Measurements from ENCODE around the gene SLC26A11. TPM values are rescaled to one million over a fixed set of nuclear protein-coding genes. Genes with fewer than 3 reads are reported as not detected.

SLC26A11 gene
- total RNA-seq, 4 donors from 2014 or later: 14.1 to 38.9 (median 26.5) TPM

DNA sequence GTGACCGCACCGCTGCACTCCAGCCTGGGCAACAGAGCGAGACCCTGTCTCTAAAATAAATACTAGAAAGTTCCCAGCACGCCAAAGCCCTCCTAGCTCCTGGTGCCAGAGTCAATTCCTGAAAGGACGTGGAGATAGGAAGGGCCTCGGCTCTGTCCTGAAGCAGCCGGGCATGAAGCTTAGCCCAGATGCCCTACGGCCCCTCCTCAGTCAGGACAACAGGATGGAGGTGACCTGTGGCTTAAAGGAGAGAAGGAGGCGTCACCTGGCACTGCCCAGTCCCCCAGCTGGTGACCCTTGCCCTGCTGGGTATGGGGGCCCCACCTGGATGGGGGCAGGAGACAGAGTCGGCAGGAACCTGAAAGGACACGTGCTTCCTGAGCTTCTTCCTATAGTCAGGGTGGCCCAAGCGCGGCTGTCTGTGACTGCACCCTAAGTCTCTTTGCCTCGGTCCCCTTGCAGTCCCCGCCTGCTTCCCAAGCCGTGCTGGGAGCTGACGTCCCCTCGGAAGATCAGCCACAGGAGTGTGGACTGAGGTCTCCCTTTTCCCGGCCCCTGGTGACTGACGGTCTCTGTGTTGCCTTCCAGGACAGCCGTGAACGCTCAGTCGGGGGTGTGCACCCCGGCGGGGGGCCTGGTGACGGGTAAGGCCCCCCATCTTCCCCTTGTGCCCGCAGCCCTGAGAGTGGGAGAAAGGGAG lies 25.5 kb downstream of the SLC26A11 start:
- no peak overlapping the region for H3K4me3 ChIP-seq
- TF ChIP-seq EP300 (IDR thresholded peaks at IDR 0.05) (no peak), POLR2A (IDR thresholded peaks at IDR 0.05) (no peak), POLR2AphosphoS5 (IDR thresholded peaks at IDR 0.05) (no peak)
- TF ChIP-seq, protein P1, sequence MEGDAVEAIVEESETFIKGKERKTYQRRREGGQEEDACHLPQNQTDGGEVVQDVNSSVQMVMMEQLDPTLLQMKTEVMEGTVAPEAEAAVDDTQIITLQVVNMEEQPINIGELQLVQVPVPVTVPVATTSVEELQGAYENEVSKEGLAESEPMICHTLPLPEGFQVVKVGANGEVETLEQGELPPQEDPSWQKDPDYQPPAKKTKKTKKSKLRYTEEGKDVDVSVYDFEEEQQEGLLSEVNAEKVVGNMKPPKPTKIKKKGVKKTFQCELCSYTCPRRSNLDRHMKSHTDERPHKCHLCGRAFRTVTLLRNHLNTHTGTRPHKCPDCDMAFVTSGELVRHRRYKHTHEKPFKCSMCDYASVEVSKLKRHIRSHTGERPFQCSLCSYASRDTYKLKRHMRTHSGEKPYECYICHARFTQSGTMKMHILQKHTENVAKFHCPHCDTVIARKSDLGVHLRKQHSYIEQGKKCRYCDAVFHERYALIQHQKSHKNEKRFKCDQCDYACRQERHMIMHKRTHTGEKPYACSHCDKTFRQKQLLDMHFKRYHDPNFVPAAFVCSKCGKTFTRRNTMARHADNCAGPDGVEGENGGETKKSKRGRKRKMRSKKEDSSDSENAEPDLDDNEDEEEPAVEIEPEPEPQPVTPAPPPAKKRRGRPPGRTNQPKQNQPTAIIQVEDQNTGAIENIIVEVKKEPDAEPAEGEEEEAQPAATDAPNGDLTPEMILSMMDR (IDR thresholded peaks at IDR 0.05): no peak
- peak in 1 of 2 donors; percentile 51 for DNase-seq (ENCODE audit: low spot score in 2 of 2)
- H3K27me3 ChIP-seq: no peaks in the 10 kb centered on the region
- H3K9me3 ChIP-seq: no peaks in the 10 kb centered on the region
- 88% methylated on average over 21 of the region's 27 CpGs for WGBS
- H3K27ac ChIP-seq: no peak overlapping the region
- H3K36me3 ChIP-seq: peaks cover 74% of the 10 kb centered on the region
- H3K4me1 ChIP-seq: no peaks in the 10 kb centered on the region

DNA sequence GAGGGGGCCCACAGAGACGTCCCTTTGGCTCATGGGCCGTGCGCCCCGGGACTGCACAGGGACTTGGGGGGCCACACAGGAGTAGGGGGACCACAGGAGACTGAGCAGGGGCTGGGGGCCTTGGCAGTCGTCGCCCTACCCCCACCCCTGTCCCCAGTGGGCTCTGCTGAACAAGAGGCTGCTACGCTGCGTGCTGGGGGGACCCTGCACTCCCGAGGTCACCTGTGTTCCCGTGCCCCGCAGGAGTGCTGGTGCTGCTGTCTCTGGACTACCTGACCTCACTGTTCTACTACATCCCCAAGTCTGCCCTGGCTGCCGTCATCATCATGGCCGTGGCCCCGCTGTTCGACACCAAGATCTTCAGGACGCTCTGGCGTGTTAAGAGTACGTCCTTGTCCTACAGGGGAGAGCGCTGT lies 26.0 kb downstream of the SLC26A11 start:
- H3K4me3 ChIP-seq: no peak overlapping the region
- no peaks in the 10 kb centered on the region for H3K4me1 ChIP-seq
- no peak overlapping the region for H3K27ac ChIP-seq
- TF ChIP-seq, protein P1 (IDR thresholded peaks at IDR 0.05): no peak
- no peak for TF ChIP-seq EP300 (IDR thresholded peaks at IDR 0.05)
- no peak for TF ChIP-seq POLR2AphosphoS5 (IDR thresholded peaks at IDR 0.05)
- no peak for TF ChIP-seq POLR2A (IDR thresholded peaks at IDR 0.05)
- WGBS: 91% methylated on average over 16 of the region's 19 CpGs
- H3K27me3 ChIP-seq: no peaks in the 10 kb centered on the region
- H3K36me3 ChIP-seq: peaks cover 70% of the 10 kb centered on the region
- peak in 1 of 2 donors; percentile 56 for DNase-seq (ENCODE audit: low spot score in 2 of 2)
- H3K9me3 ChIP-seq: no peaks in the 10 kb centered on the region

GRCh38 chr17:80246726-80247125 lies 26.5 kb downstream of the SLC26A11 start:
- Histone ChIP-seq H3K27me3 (no peaks in the 10 kb centered on the region), H3K9me3 (no peaks in the 10 kb centered on the region), H3K4me1 (no peaks in the 10 kb centered on the region), H3K27ac (no peak overlapping the region), H3K4me3 (no peak overlapping the region), H3K36me3 (peaks cover 70% of the 10 kb centered on the region)
- DNase-seq (ENCODE audit: low spot score in 2 of 2): peak in 1 of 2 donors; percentile 40
- WGBS: 91% methylated on average over 6 of the region's 8 CpGs
- TF ChIP-seq POLR2AphosphoS5 (IDR thresholded peaks at IDR 0.05) (no peak), POLR2A (IDR thresholded peaks at IDR 0.05) (no peak), EP300 (IDR thresholded peaks at IDR 0.05) (no peak)
- TF ChIP-seq, protein P1 (IDR thresholded peaks at IDR 0.05): no peak

DNA sequence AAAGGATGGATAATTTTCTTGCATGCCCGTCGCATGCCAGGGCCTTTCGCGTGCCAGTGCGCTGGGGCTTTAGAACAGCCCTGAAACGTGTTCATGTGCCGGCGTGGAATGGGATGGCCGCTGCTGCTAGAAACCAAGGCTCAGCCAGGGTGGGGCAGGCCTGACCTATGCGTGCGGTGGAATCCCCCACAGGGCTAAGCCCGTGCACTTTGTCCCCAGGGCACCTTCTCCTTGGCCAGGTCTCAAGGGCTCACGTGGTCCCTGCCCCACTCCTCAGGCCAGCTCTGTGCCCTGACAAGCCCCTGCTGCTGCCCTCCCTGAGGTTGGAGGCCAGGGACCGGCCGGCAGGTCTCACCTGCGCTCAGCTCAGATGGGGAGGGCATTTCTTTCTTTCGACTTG lies 27.3 kb downstream of the SLC26A11 start:
- H3K27ac ChIP-seq: no peak overlapping the region
- H3K27me3 ChIP-seq: no peaks in the 10 kb centered on the region
- 97% methylated on average over 7 of the region's 17 CpGs for WGBS
- H3K36me3 ChIP-seq: peaks cover 65% of the 10 kb centered on the region
- no peaks in the 10 kb centered on the region for H3K9me3 ChIP-seq
- H3K4me3 ChIP-seq: no peak overlapping the region
- TF ChIP-seq POLR2AphosphoS5 (IDR thresholded peaks at IDR 0.05) (no peak), POLR2A (IDR thresholded peaks at IDR 0.05) (no peak), EP300 (IDR thresholded peaks at IDR 0.05) (no peak)
- TF ChIP-seq, protein P1 (IDR thresholded peaks at IDR 0.05): no peak
- no peak for DNase-seq (ENCODE audit: low spot score in 2 of 2)
- H3K4me1 ChIP-seq: no peaks in the 10 kb centered on the region

GRCh38 chr17:80248001-80248893 lies 28.0 kb downstream of the SLC26A11 start:
- WGBS: no CpG with 5 or more reads among the region's 23 CpGs
- DNase-seq (ENCODE audit: low spot score in 2 of 2): no peak
- Histone ChIP-seq H3K27ac (no peak overlapping the region), H3K4me1 (no peaks in the 10 kb centered on the region), H3K36me3 (peaks cover 60% of the 10 kb centered on the region), H3K4me3 (no peak overlapping the region), H3K27me3 (no peaks in the 10 kb centered on the region), H3K9me3 (no peaks in the 10 kb centered on the region)
- TF ChIP-seq, protein P1 (IDR thresholded peaks at IDR 0.05): no peak
- TF ChIP-seq POLR2AphosphoS5 (IDR thresholded peaks at IDR 0.05): no peak
- no peak for TF ChIP-seq EP300 (IDR thresholded peaks at IDR 0.05)
- no peak for TF ChIP-seq POLR2A (IDR thresholded peaks at IDR 0.05)
